ENCODE data around the gene CDH13.

DNA sequence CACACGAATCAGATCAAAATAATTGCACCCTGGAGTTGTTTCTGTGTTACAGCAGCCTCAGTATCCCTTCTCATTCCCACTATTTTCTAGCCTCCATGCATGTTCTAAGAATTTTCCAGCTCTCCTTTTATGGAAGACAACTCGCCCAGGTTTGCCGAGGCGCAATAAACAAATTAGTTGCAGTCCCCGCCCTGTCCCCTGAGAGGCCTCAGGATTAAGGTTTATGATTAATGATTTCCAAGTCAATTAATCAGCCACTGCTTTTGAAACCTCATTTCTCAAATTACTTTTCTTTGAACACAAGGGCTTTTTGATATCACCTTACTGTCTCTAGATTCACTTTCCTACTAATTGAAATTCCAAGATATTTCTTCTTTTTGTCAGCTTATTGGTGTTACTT, 1042.7 kb downstream of the CDH13 start:
- TF ChIP-seq JUND (IDR thresholded peaks at IDR 0.05; ENCODE audit: low read depth, low read length), result no peak
- no peak for TF ChIP-seq SPI1 (IDR thresholded peaks at IDR 0.05; ENCODE audit: borderline replicate concordance, insufficient read depth, low read depth, low read length)
- no peak for TF ChIP-seq BACH1 (IDR thresholded peaks at IDR 0.05; ENCODE audit: borderline replicate concordance)
- TF ChIP-seq POLR2A (IDR thresholded peaks at IDR 0.05; ENCODE audit: low read depth, low read length), result no peak
- no peak for TF ChIP-seq SMC3 (IDR thresholded peaks at IDR 0.05; ENCODE audit: borderline replicate concordance, low read length)
- TF ChIP-seq KDM1A (IDR thresholded peaks at IDR 0.05; ENCODE audit: borderline replicate concordance), result no peak
- TF ChIP-seq PBX3 (IDR thresholded peaks at IDR 0.05; ENCODE audit: insufficient replicate concordance, low read depth, low read length), result no peak
